AG09319 (cell line): ENCODE measurements around the gene CCDC188.

Experiments
- DNase-seq: peaks from one replicate; pipeline ENCODE4 v3.0.0-alpha.2; 2010; ENCODE audit warnings: low read depth; ENCODE audit errors: extremely low read depth
- TF ChIP-seq, protein P1 (sequence below): IDR thresholded peaks from 2 replicates; pipeline ENCODE4 v1.5.1; 2011; ENCODE audit warnings: low read depth, mild to moderate bottlenecking, inconsistent platforms, low read length, moderate library complexity

The CCDC188 gene

GRCh38 chr22:20140521-20140964 is 10.3 kb downstream of the CCDC188 start:
- TF ChIP-seq, protein P1, sequence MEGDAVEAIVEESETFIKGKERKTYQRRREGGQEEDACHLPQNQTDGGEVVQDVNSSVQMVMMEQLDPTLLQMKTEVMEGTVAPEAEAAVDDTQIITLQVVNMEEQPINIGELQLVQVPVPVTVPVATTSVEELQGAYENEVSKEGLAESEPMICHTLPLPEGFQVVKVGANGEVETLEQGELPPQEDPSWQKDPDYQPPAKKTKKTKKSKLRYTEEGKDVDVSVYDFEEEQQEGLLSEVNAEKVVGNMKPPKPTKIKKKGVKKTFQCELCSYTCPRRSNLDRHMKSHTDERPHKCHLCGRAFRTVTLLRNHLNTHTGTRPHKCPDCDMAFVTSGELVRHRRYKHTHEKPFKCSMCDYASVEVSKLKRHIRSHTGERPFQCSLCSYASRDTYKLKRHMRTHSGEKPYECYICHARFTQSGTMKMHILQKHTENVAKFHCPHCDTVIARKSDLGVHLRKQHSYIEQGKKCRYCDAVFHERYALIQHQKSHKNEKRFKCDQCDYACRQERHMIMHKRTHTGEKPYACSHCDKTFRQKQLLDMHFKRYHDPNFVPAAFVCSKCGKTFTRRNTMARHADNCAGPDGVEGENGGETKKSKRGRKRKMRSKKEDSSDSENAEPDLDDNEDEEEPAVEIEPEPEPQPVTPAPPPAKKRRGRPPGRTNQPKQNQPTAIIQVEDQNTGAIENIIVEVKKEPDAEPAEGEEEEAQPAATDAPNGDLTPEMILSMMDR, result no peak
- DNase-seq, result no peak

DNA sequence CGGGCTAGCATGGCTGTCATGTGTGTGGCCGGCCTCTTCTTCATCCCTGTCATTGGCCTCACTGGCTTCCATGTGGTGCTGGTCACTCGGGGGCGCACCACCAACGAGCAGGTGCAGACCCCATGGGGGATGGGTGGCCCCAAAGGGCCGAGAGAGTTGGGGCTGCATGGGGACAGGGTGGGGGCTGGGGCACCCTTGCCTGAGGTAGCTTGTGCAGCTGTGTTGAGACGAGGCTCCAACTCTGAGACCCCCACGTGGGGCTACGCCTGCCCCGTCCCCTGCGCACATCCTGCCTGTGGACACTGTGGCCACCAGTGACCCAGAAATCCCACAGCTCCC is 10.8 kb downstream of the CCDC188 start:
- no peak for DNase-seq
- TF ChIP-seq, protein P1, result no peak

- DNase-seq, result no peak
- TF ChIP-seq, protein P1, result no peak
These were observed 11.3 kb downstream of the CCDC188 start for GRCh38 chr22:20139391-20140106.

- no peak for DNase-seq
- TF ChIP-seq, protein P1, result no peak
These were observed 12.0 kb downstream of the CCDC188 start for GRCh38 chr22:20138868-20139267.

GRCh38 chr22:20138417-20138738 is 12.5 kb downstream of the CCDC188 start:
- DNase-seq, result no peak
- TF ChIP-seq, protein P1, result no peak

GRCh38 chr22:20137671-20138416 is 13.0 kb downstream of the CCDC188 start:
- DNase-seq, result no peak
- TF ChIP-seq, protein P1, result no peak

GRCh38 chr22:20137113-20137512 is 13.7 kb downstream of the CCDC188 start:
- TF ChIP-seq, protein P1, result no peak

More at GRCh38 chr22:20137113-20137512, 13.7 kb downstream of the CCDC188 start:
- no peak for DNase-seq
